Kidney tubule cell (primary cell): ENCODE measurements around the gene PTCSC3.

ENCODE experiments used
- DNase-seq: peaks from one replicate; pipeline ENCODE4 v3.0.0-alpha.2; 2018; ENCODE audit warnings: low spot score

The PTCSC3 gene

DNA sequence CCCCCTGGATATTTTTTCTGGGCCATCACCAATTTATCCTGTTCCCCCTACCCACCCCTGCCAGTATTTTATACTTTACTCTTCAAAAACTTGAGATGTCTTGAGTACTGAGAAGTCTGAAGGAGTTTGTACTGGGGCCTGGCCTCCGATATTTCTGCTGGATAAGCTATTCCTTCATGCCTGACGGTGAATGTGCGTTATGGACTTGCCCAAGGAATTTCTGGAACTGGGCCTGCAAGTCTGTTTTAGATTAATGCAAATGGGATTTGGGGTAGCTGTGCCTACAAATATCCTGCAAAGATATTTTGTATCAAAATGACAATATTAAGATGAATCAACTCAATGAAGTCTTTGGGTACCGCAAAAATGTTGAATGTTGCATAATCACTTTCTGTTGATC, at the start of gene PTCSC3:
Gene PTCSC3, minus strand, starts transcription at position 199 of the 400 bp plus-strand sequence.
- DNase-seq = no peak

DNA sequence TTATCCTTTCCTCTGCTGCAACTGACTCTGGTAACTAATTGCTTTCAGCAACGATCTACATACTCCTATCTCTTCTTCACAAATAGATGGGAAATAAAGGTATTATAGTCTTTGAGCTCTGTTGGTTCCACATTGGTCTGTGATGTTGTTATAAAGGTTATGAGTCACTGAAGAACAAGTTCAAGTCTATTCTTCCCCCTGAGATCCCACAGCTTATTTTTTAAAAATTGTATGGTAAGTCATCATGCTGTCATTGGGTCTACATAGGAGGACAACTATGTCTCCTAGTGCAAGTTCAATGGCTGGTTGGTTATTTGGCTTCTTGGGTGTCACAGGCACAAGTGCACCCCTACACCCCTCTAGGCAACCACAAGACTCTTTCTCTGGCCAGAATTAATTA, 49.6 kb upstream of the PTCSC3 start:
- peak; percentile 37 for DNase-seq

DNA sequence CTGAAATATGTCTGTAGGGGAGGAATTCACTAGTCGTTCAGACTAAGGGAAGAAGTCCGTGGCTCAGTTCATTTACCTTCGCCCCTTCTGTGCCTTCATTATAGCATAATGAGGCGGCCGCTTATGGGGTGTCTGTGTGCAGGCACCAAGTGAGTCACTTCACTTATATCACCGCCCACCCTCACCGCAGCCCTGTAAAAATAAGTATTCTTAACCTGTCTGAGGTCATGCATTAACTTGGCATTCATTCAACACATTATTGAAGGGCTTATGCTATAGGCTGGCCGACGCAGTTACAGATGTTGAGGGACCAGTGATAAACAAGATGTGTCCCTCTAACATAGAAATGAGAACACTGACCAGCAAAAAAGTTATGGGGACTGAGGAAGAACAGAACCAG, 47.7 kb upstream of the PTCSC3 start:
- DNase-seq = no peak

DNA sequence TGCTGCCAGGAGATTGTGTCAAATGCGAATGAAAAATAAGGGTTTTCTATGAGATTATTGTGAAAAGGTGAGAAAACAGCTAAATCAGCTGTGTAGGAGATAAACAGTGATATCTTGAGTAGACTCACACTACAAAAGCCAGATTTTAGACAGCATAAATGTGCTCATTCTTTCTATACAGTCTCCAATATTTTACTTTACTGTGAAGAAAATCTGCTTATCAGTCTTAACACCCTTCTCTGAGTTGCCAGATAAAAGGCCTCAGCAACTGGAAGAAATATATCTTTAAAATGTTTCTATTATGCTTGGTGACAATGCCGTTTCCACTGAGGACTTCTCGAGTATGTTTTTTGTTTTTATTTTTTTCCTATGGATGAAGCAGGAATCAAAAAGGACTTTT, 47.0 kb upstream of the PTCSC3 start:
- no peak for DNase-seq

DNA sequence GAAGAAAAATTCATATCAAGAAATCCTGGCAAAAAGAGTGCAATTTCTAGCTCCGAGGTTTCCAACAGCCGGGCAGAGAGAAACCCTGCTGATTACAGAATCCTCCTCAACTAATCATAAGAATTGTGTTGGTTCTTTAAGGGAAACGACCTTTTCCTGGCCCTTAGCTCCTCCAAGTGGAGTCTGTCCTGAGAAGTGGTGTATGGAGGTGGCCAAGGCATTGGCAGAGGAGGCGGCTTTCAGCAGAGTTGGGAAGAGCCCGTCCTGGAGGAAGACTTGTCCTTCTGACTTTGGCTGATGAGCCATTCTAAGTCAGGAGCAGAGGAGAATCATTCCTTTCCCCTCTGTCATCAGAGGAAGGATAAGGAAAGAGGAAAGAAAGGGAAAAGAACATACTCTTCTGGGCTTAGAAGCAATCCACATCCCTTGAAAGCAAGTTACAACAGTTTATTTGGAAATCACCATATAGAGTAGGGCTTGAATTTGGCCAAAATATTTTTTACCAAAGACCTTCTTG, 46.5 kb upstream of the PTCSC3 start:
- DNase-seq = peak; percentile 13

DNA sequence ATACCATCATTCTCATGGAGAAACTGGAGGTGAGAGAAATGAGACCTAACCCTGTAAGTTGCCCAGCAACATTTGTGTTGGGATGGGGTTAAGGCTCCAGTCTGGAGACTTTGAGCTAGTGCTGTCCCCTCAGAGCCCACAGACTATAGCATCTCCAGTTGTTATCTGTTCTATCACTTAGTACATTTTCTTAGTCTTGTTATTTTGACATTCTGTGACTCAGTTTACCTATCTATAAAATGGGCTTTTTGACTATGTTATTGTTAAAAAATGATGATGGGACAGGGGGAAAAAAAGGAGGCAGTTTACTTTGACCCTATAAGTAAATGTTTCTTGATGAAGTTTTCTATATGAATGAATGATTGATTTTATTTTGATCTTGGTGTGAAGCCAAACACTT, 45.8 kb upstream of the PTCSC3 start:
- DNase-seq = no peak

DNA sequence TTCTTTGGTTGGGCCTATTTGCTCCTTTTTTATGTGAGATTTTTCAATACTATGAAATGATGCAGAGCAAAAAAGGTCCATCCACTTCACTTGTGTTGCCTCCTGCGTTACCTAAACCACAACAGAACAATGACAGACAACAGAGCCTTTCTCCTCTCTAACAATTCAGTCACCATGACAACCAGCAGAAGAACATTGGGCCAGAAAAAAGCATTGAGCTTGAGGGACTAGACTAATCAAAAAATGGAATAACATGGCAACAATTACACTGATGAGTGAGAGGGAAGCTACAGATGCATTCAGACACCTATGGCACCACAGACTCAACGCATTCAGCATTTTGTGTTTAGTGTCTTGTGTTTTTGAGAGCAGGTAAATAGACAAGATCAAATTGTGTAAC, 44.6 kb upstream of the PTCSC3 start:
- no peak for DNase-seq

DNA sequence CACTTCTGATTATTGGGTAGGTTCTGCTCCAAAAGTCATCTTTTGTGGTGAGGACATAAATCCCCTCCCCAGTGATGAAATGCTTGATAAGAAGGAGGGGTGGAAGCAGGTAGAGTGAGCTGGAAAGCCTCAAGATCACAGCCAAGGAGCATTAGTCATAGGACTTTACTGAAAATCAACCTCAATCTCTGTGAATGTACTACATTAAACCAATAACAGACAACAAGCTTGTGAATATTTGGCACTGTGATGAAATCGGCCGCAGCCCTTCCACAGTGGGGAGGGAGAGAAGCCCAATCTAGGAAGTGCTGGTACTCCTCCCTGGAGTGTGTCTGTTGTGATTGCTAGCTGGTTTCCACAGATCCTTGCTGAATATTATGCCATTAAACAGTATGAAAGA, 41.2 kb upstream of the PTCSC3 start:
- peak; percentile 47 for DNase-seq

DNA sequence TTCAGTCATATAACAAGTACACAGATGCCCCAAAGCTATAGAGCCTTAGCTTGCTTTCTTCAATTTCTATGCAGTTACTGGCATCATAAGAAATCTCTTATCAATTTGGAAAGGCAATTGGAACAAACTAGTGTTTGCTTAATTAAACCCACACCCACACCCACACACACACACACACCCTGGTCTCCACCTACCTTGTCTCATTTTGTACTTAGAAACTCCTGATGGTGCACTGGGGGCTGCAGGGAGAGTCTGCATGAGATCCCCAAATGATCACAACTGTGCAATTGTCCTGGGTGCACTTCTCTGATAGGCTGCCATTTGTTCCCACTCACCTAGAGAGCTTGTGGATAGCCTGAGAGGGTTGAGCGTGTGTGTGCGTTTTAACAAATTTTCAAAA, 40.5 kb upstream of the PTCSC3 start:
- no peak for DNase-seq

DNA sequence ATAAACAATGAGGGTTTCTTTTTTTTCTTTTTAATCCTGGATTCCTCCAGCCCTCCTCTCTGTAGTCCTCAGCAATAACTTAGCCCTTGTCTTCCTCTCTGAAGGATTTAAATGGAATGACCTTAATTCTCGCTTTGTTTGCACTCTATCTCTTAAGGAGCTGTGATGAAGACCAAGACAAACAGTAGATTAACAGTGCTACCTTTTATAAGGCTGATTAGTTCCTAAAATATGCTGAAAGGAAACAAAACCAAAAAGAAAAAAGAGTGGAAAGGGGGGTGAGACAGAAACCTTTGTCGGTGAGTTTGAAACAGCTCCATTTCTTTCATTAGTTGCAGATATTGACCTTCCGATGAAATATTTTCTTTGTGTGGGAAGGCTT, 38.7 kb upstream of the PTCSC3 start:
- DNase-seq = no peak

DNA sequence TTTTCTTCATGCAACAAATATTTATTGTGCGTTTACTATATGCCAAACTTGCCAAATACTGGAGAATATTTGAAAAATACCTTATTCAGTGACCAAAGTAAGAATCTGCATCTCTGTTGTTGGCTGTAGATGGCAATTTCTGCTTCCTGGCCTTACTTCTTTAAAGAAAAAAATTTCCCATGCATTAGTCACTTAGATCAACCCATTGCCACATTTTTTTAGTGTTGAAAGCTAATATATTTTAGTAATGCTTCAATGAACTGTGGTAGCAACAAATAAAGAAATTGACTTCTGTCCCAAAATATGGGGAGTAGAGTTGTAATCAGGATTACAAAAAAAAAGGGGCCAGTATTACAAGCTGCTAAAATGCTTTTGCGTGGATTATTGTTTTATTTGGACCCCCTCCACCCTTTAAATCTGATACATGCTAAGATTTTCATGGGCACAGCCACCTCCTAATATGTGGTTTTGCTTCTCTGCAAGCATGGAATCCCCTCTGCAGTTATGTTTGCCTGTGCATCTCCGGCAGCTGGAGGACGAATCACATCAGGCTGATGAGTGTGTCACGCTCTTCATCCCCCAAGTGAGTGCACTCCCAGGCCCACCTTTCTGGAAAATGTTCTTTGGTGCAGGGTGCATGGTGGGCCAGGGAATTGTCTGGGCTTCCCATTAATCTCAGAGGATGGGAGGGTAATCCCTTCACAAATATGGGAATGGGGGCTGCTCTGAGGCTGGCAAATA, 38.1 kb upstream of the PTCSC3 start:
- DNase-seq = peak; percentile 44

DNA sequence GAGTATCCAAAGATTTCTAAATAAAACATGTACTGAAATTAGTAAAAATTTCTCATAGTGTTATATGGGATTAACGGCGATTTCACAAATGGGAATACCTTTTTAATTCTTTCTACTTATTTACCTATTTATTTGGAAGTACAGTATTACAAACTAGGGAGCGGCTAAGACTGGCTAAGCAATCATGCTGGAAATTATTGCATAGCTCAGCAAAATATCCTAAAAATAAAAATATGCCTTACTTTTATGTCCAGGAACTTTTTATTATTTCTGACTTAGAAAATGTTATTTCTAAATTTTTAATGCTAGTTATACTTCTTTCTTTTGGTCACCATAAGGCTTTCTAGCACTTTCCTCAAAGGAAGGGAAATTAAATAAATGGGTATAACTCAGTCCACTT, 36.5 kb upstream of the PTCSC3 start:
- DNase-seq = no peak

DNA sequence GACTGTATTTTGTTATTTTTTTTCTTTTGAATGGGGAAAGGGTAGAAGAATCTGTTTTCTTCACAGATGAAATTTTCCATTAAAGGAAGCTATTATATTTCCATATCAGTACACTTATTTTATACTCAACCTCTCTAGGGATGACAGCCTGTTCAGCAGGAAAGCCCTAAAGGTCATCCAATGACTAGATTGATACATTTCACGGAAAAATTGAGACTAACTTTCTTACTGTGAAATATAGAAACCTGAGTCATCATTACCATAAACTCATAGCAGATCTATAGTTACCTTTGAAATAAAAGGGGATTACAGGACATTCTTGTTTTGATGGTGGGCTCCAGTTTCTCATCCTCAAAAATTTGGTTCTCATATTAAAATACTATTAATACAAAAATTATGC, 36.1 kb upstream of the PTCSC3 start:
- no peak for DNase-seq

DNA sequence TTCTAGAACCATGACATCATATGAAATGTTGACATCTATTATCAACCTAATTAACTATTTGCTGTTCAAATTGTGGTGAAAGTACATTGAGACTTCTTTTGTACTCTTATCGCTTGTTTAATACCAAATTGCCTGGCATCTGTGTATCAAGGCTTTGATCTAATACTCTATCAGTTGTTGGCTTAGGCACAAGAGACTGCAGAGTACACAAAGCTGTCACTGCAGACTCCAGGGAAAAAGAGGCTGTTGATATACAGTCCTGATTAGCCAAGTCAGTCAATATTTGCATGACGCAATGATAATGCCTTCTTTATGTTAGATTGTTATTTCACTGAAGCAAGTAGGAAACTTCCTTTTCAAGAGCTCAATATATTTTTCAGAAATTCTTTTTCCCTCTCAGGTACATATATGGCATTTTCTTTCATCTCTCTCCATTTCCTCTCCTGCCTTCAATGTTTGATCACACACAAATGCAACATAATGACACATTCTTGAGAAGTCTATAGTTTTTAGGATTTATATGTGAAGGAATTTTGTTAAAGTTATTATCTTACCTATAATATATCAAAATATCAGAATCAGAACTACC, 32.3 kb upstream of the PTCSC3 start:
- DNase-seq = no peak

DNA sequence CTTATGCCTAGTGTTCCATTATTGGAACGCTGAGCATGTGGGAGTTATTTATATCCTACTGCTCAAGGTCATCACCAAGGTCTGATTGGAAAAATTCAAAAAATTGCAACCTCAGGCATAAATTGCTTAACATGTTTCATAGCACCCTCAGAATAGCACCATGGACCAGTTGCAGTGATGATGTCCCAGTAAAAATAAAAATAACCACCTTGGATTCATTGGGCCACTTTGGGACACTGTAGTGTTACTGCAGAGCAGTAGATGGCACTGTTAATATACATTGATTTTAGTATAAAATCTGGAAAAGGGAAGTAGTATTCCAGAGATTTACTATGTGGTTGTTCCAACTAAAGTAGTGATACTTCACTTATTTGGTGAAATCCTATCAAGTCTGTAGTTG, 31.0 kb upstream of the PTCSC3 start:
- DNase-seq = peak; percentile 23

DNA sequence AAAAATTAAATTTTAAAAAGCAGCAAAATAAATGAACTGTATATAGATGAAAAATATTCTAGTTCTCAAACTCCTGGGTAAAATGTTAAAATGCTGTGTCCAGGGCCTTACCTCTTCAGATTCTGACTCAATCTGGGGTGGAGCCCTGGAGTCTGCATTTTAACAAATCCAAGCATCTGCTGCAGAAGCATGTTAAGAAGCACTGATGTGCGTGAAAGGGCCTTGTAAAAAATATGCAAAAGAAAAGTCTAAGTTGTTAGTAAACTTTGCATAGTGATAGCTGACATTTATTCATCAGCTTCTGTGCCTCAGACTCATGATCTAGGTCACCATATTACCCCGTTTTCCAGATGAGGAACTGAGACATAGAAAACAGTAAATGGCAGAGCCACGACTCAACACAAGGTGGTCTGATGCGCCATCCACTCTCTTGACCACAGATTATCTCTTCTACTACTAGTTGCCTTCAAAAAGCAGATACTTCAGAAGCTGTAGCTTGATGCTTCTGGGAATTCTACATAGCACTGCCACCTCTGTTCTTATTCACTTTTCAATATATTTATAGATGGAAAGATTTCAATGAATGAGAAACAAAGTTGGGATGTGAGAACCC, 28.0 kb upstream of the PTCSC3 start:
- no peak for DNase-seq

DNA sequence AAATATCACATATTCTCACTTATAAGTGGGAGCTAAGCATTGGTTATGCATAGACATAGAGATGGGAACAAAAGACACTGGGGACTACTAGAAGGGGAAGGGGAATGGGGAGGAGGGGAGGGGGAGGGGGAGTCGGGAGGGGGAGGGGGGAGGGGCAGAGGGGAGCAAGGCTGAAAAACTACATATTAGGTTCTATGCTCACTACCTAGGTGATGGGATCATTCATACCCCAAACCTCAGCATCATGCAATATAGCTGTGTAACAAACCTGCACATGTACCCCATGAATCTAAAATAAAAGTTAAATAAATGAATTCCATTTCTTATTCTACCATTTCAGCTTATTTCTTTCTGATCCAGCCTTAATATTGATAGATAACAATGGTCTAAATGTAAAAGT, 21.9 kb upstream of the PTCSC3 start:
- DNase-seq = no peak

DNA sequence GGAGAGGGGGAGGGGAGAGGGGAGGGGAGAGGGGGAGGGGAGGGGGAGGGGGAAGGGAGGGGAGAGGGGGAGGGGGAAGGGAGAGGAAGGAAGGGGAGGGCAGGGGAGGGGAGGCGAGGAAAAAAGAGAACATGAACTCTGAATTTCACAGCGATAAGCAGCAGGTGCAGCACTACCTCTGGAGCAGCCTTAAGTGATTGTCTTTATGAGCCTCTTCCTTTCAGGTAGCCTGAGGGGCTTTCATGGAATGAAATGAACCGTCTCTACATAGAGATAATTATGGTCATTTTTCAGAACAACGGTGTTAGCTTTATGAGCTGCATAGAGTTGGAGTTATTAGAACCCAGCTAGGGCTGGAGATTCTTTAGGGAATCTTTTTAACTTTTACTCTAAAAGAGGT, 18.1 kb upstream of the PTCSC3 start:
- no peak for DNase-seq

DNA sequence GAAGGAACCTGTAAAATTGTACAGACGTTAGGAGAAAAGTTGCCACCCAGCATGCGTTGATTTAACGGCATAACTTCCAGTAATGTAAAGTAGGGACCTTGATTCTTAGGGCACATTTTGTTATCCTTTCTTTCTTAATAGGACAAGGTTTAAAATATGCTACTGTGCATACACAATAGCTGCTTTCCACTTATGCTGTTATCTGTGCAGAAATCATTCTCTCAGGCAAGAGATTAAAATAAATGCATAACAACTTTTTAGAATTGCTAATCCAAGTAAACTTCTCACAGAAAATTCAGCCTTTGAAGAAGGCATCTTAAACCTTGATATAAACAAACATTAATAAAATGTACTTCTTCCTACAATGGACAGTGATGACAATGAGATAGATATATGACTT, 16.0 kb upstream of the PTCSC3 start:
- DNase-seq = no peak

DNA sequence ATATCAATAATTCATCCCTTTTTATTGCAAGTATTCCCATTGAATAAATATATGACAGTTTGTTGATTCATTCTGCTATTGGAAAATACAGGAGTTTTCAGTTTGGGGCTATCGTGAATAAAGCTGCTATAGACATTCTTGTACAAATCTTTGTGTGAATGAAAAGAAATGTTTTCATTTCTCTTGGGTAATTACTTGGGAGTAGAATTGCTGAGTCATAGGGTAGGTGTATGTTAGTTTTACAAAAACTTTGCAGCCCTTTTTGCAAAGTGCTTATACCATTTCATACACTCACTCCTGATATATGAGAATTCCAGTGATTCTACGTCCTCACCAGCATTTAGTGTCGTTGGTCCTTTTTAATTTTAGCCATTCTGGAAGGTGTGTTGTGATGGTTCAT, 6.9 kb upstream of the PTCSC3 start:
- no peak for DNase-seq

DNA sequence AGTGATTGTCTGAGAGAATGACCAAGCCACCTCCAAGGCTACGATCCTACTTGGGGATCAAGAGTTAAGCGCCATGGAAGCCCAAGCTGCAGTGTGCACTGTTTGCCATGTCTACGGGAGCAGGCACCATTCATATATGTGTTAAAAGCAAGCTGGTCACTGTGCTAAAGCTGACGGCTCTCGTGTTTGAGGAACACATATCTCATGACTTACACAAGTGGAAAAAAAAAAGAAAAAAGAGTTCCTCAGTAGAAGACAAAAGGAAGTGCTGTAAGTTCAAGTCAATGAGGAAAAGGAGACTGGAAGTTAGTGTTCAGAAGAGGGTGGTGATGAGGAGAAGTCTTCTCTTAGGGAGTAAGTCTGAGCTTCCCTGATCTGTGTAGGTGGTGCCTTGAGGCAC, 4.9 kb upstream of the PTCSC3 start:
- no peak for DNase-seq

DNA sequence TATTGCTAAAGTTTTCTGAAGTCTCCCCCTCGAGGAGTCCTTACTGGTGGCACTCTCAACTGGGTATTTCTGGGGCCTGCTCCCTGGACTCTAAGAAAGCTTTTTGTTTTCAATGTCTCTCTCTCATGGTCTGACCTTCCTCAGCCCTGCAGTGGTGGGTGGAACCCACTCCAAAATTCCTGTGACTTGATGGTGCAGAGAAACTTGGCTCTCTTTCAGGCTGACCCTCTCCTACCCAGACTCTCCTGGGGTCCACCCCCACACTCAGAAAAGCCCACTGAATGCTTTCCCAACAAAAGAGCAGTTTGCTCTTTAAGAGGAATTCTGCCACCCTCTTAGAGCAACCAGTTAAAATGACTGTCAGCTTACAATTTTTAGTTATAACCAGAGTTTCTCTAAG, 967 bp upstream of the PTCSC3 start:
- DNase-seq = no peak

DNA sequence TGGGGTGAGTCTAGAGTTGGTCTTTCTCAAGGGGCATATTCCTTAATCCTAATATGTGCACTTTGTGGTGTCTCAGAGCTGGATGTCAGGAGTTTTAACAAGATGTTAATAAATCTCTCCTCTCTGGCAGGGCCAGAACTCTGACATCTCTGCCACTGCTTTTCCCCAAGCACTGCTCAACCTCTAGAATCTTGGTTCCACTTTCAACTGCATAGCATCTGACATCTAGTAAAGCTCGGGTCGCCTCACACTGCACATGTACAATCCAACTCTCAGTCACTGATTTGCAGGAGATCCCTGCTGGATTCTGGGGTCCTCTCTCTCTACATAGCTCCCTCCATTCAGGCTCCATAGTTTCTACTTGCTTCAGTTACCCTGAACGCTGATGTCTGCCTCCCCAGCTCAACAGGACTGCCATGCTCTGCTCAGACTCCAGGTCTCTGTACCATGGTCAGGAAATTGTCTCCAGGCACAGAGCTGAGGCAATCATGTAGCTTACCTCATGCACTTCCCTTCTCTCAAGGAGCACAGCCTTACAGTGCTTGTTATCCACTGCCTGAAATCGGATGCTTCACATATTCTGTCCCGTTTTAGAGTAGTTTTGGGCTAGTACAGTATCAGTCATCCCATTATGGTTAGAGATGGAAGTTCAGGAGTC, 1.6 kb downstream of the PTCSC3 start:
- no peak for DNase-seq
